ENCODE results near the gene FRAT1.

FRAT1 gene

GRCh38 chr10:97311111-97311626, 7.9 kb upstream of the FRAT1 start:
- no peak for DNase-seq

GRCh38 chr10:97312897-97313296, 6.2 kb upstream of the FRAT1 start:
- DNase-seq = no peak

GRCh38 chr10:97314671-97315070, 4.4 kb upstream of the FRAT1 start:
- DNase-seq = no peak

- peak; percentile 73 for DNase-seq
Measured at GRCh38 chr10:97319671-97320479, 804 bp downstream of the FRAT1 start.

- DNase-seq = peak; percentile 47
Measured at GRCh38 chr10:97320480-97321031, 1.5 kb downstream of the FRAT1 start.

- DNase-seq = peak; percentile 28
Measured at GRCh38 chr10:97321032-97321803, 2.1 kb downstream of the FRAT1 start.

- DNase-seq = no peak
Measured at GRCh38 chr10:97321804-97322190, 2.7 kb downstream of the FRAT1 start.

GRCh38 chr10:97323501-97323900, 4.4 kb downstream of the FRAT1 start:
- DNase-seq = no peak

- DNase-seq = no peak
Measured at GRCh38 chr10:97325754-97326153, 6.7 kb downstream of the FRAT1 start.

- no peak for DNase-seq
Measured at GRCh38 chr10:97327348-97328294, 8.6 kb downstream of the FRAT1 start.

GRCh38 chr10:97328646-97329453, 9.8 kb downstream of the FRAT1 start:
- no peak for DNase-seq

- DNase-seq = no peak
Measured at GRCh38 chr10:97329766-97330165, 10.7 kb downstream of the FRAT1 start.

GRCh38 chr10:97331153-97331703, 12.2 kb downstream of the FRAT1 start:
- no peak for DNase-seq

- DNase-seq = peak; percentile 14
Measured at GRCh38 chr10:97332591-97333350, 13.7 kb downstream of the FRAT1 start.

- DNase-seq = no peak
Measured at GRCh38 chr10:97333351-97333600, 14.2 kb downstream of the FRAT1 start.

- peak; percentile 61 for DNase-seq
Measured at GRCh38 chr10:97333601-97334369, 14.7 kb downstream of the FRAT1 start.

- peak; percentile 93 for DNase-seq
Measured at GRCh38 chr10:97334370-97335175, 15.5 kb downstream of the FRAT1 start, which contains the start of gene FRAT2. TSS of gene FRAT2 (minus strand) at chr10:97334729. CDS start at chr10:97334572, 157 bp downstream.

- DNase-seq = no peak
Measured at GRCh38 chr10:97335188-97335619, 16.1 kb downstream of the FRAT1 start.

- DNase-seq = no peak
Measured at GRCh38 chr10:97336006-97336405, 16.9 kb downstream of the FRAT1 start.

All from stimulated activated CD4-positive, alpha-beta T cell treated with anti-CD3 and anti-CD28 coated beads, Interleukin-15, amount 100 ng/mL, for 24 hours (primary cell).